Measurements from ENCODE around the gene RPTOR. TPM values are rescaled to one million over a fixed set of nuclear protein-coding genes. Genes with fewer than 3 reads are reported as not detected.

The RPTOR gene
- total RNA-seq, 1 experiment from 2014 or later: 10.1 TPM

- DNase-seq (ENCODE audit: low read depth): no peak
Measured at GRCh38 chr17:80943346-80944145, 398.9 kb downstream of the RPTOR start.

GRCh38 chr17:80944326-80944725 lies 399.7 kb downstream of the RPTOR start:
- no peak for DNase-seq (ENCODE audit: low read depth)

- no peak for DNase-seq (ENCODE audit: low read depth)
Measured at GRCh38 chr17:80945736-80946135, 401.1 kb downstream of the RPTOR start.

- no peak for DNase-seq (ENCODE audit: low read depth)
Measured at GRCh38 chr17:80946449-80946848, 401.8 kb downstream of the RPTOR start.

GRCh38 chr17:80947200-80947940 lies 402.7 kb downstream of the RPTOR start:
- DNase-seq (ENCODE audit: low read depth): no peak

- DNase-seq (ENCODE audit: low read depth): no peak
Measured at GRCh38 chr17:80948019-80948975, 403.7 kb downstream of the RPTOR start.

- DNase-seq (ENCODE audit: low read depth): no peak
Measured at GRCh38 chr17:80948976-80949450, 404.4 kb downstream of the RPTOR start.

- DNase-seq (ENCODE audit: low read depth): no peak
Measured at GRCh38 chr17:80949451-80950421, 405.1 kb downstream of the RPTOR start.

GRCh38 chr17:80950466-80951120 lies 406.0 kb downstream of the RPTOR start:
- DNase-seq (ENCODE audit: low read depth): no peak

- no peak for DNase-seq (ENCODE audit: low read depth)
Measured at GRCh38 chr17:80951121-80952090, 406.8 kb downstream of the RPTOR start.

- no peak for DNase-seq (ENCODE audit: low read depth)
Measured at GRCh38 chr17:80952291-80952690, 407.7 kb downstream of the RPTOR start.

GRCh38 chr17:80953471-80954315 lies 409.1 kb downstream of the RPTOR start:
- no peak for DNase-seq (ENCODE audit: low read depth)

- DNase-seq (ENCODE audit: low read depth): no peak
Measured at GRCh38 chr17:80955078-80955477, 410.4 kb downstream of the RPTOR start.

- no peak for DNase-seq (ENCODE audit: low read depth)
Measured at GRCh38 chr17:80955671-80956280, 411.1 kb downstream of the RPTOR start.

GRCh38 chr17:80956321-80957190 lies 411.9 kb downstream of the RPTOR start:
- no peak for DNase-seq (ENCODE audit: low read depth)

GRCh38 chr17:80957461-80957941 lies 412.9 kb downstream of the RPTOR start:
- no peak for DNase-seq (ENCODE audit: low read depth)

Data from RPMI7951 (cell line).